Ishikawa (cell line): ENCODE measurements around the gene GLE1.

Experiments
- CEBPB ChIP-seq: IDR thresholded peaks from 2 replicates; pipeline ENCODE4 v1.6.1; 2012
- CREB1 ChIP-seq: IDR thresholded peaks from 2 replicates; pipeline ENCODE4 v1.6.1; 2012; ENCODE audit warnings: low read depth
- EGR1 ChIP-seq: IDR thresholded peaks from 2 replicates; pipeline ENCODE4 v1.6.1; 2012
- EP300 ChIP-seq: IDR thresholded peaks from 2 replicates; pipeline ENCODE4 v1.6.1; 2012; ENCODE audit warnings: borderline replicate concordance
- FOXM1 ChIP-seq: IDR thresholded peaks from 2 replicates; pipeline ENCODE4 v1.6.1; 2012; ENCODE audit warnings: low read depth, borderline replicate concordance
- MAX ChIP-seq: IDR thresholded peaks from 2 replicates; pipeline ENCODE4 v1.6.1; 2012
- NFIC ChIP-seq: IDR thresholded peaks from 2 replicates; pipeline ENCODE4 v1.6.1; 2012
- RAD21 ChIP-seq: IDR thresholded peaks from 2 replicates; pipeline ENCODE4 v1.6.1; 2012; ENCODE audit warnings: low read depth
- REST ChIP-seq: IDR thresholded peaks from 2 replicates; pipeline ENCODE4 v1.6.1; 2012; ENCODE audit warnings: low read depth, mild to moderate bottlenecking
- TAF1 ChIP-seq: IDR thresholded peaks from 2 replicates; pipeline ENCODE4 v1.6.1; 2012; ENCODE audit warnings: low read depth, mild to moderate bottlenecking
- TCF12 ChIP-seq: IDR thresholded peaks from 2 replicates; pipeline ENCODE4 v1.6.1; 2012; ENCODE audit warnings: low read depth
- TEAD4 ChIP-seq: IDR thresholded peaks from 2 replicates; pipeline ENCODE4 v1.6.1; 2012
- USF1 ChIP-seq: IDR thresholded peaks from 2 replicates; pipeline ENCODE4 v1.6.1; 2012
- YY1 ChIP-seq: IDR thresholded peaks from 2 replicates; pipeline ENCODE4 v1.6.1; 2012; ENCODE audit warnings: low read depth
- ZBTB7A ChIP-seq: IDR thresholded peaks from 2 replicates; pipeline ENCODE4 v1.6.1; 2012; ENCODE audit warnings: low read depth

Gene GLE1

GRCh38 chr9:128495804-128496417, 8.6 kb upstream of the GLE1 start:
- TF ChIP-seq FOXM1: no peak
- TF ChIP-seq EP300: no peak
- no peak for TF ChIP-seq MAX
- no peak for TF ChIP-seq CREB1
- no peak for TF ChIP-seq USF1
- TF ChIP-seq TCF12: no peak
- TF ChIP-seq CEBPB: no peak
- no peak for TF ChIP-seq EGR1
- TF ChIP-seq REST: no peak
- no peak for TF ChIP-seq ZBTB7A
- TF ChIP-seq TAF1: no peak
- no peak for TF ChIP-seq RAD21
- TF ChIP-seq TEAD4: no peak
- TF ChIP-seq NFIC: no peak
- no peak for TF ChIP-seq YY1

- TF ChIP-seq CEBPB: no peak
- TF ChIP-seq RAD21: no peak
- TF ChIP-seq TEAD4: no peak
- TF ChIP-seq EP300: no peak
- TF ChIP-seq YY1: no peak
- TF ChIP-seq TCF12: no peak
- no peak for TF ChIP-seq USF1
- TF ChIP-seq CREB1: no peak
- no peak for TF ChIP-seq EGR1
- no peak for TF ChIP-seq FOXM1
- TF ChIP-seq TAF1: no peak
Observed at GRCh38 chr9:128497824-128498610, 6.5 kb upstream of the GLE1 start.

GRCh38 chr9:128498911-128499310, 5.6 kb upstream of the GLE1 start:
- TF ChIP-seq CEBPB (no peak), TEAD4 (no peak), REST (no peak), NFIC (no peak), USF1 (no peak), TAF1 (no peak), YY1 (no peak), EGR1 (no peak), MAX (no peak), TCF12 (no peak), ZBTB7A (no peak)

GRCh38 chr9:128499920-128500319, 4.6 kb upstream of the GLE1 start:
- TF ChIP-seq MAX: no peak
- TF ChIP-seq TCF12: no peak
- no peak for TF ChIP-seq NFIC
- no peak for TF ChIP-seq FOXM1
- no peak for TF ChIP-seq EP300
- TF ChIP-seq USF1: no peak
- no peak for TF ChIP-seq CEBPB
- no peak for TF ChIP-seq TAF1
- TF ChIP-seq RAD21: no peak
- TF ChIP-seq YY1: no peak

- no peak for TF ChIP-seq EGR1
- no peak for TF ChIP-seq ZBTB7A
- TF ChIP-seq YY1: no peak
- no peak for TF ChIP-seq MAX
- TF ChIP-seq NFIC: no peak
- no peak for TF ChIP-seq TCF12
- no peak for TF ChIP-seq TAF1
- no peak for TF ChIP-seq REST
- no peak for TF ChIP-seq CREB1
- no peak for TF ChIP-seq TEAD4
- TF ChIP-seq CEBPB: no peak
- TF ChIP-seq RAD21: no peak
- no peak for TF ChIP-seq FOXM1
Observed at GRCh38 chr9:128503870-128504269, 649 bp upstream of the GLE1 start.
